RWPE2 (cell line): Measurements from ENCODE around the gene TBCB.

ENCODE experiments used
- ATAC-seq: fragments of 200-7000 bp; cut with Tn5 transposase; 3 replicates; pipeline ENCODE4 v1.9.1; 2021; ENCODE audit warnings: low read depth
- DNase-seq: peaks from one replicate; pipeline ENCODE4 v3.0.0-alpha.2; 2020; ENCODE audit warnings: low spot score
- H3K27ac ChIP-seq: fragments of 450-650 bp; 2 replicates; pipeline ENCODE4 v1.5.1; 2017; ENCODE audit warnings: mild to moderate bottlenecking; ENCODE audit not compliant: poor library complexity, severe bottlenecking
- H3K27me3 ChIP-seq: fragments of 250-450 bp; sonication (Bioruptor Pico); 2 replicates; pipeline ENCODE4 v1.5.1; 2021; ENCODE audit warnings: mild to moderate bottlenecking, moderate library complexity; ENCODE audit not compliant: insufficient read depth, poor library complexity, severe bottlenecking
- H3K36me3 ChIP-seq: fragments of 250-450 bp; sonication (Bioruptor Pico); 2 replicates; pipeline ENCODE4 v1.5.1; 2020; ENCODE audit warnings: low read depth, mild to moderate bottlenecking, moderate library complexity
- H3K4me1 ChIP-seq: fragments of 250-450 bp; sonication (Bioruptor Pico); 2 replicates; pipeline ENCODE4 v1.5.1; 2021; ENCODE audit warnings: mild to moderate bottlenecking, moderate library complexity; ENCODE audit not compliant: insufficient read depth, poor library complexity, severe bottlenecking
- H3K4me3 ChIP-seq: fragments of 250-450 bp; sonication (Bioruptor Pico); 2 replicates; pipeline ENCODE4 v1.5.1; 2021; ENCODE audit warnings: mild to moderate bottlenecking, moderate library complexity; ENCODE audit not compliant: severe bottlenecking
- H3K9me3 ChIP-seq: fragments of 250-450 bp; sonication (Bioruptor Pico); 2 replicates; pipeline ENCODE4 v1.5.1; 2021; ENCODE audit warnings: mild to moderate bottlenecking, moderate library complexity; ENCODE audit not compliant: severe bottlenecking
- CTCF ChIP-seq: fragments of 450-650 bp; IDR thresholded peaks from one replicate; pipeline ENCODE4 v1.5.1; 2017; ENCODE audit warnings: mild to moderate bottlenecking, moderate library complexity; ENCODE audit not compliant: poor library complexity, severe bottlenecking

The TBCB gene

GRCh38 chr19:36136964-36137686 lies 21.9 kb downstream of the TBCB start:
- no peaks in the 10 kb centered on the region for H3K27me3 ChIP-seq
- ATAC-seq (peak; percentile 60), DNase-seq (peak; percentile 94)
- TF ChIP-seq CTCF, result no peak
- peak overlapping the region; percentile 95 for H3K27ac ChIP-seq
- no peak overlapping the region for H3K4me3 ChIP-seq
- H3K36me3 ChIP-seq, result peaks cover 7% of the 10 kb centered on the region
- H3K9me3 ChIP-seq, result no peaks in the 10 kb centered on the region
- H3K4me1 ChIP-seq, result peaks cover 22% of the 10 kb centered on the region

- H3K36me3 ChIP-seq, result peaks cover 20% of the 10 kb centered on the region
- H3K27me3 ChIP-seq, result no peaks in the 10 kb centered on the region
- peak overlapping the region; percentile 72 for H3K4me3 ChIP-seq
- peak overlapping the region; percentile 95 for H3K27ac ChIP-seq
- no peak for DNase-seq
- ATAC-seq, result no peak
- H3K4me1 ChIP-seq, result peaks cover 12% of the 10 kb centered on the region
- H3K9me3 ChIP-seq, result no peaks in the 10 kb centered on the region
- TF ChIP-seq CTCF, result no peak
Observed at GRCh38 chr19:36139120-36139472, 23.8 kb downstream of the TBCB start.

GRCh38 chr19:36139473-36140303 lies 24.4 kb downstream of the TBCB start, which contains the start of gene CAPNS1:
Gene CAPNS1, plus strand, starts transcription at chr19:36140066. Its CDS starts 946 bp downstream, at chr19:36141012.
- no peaks in the 10 kb centered on the region for H3K27me3 ChIP-seq
- peak; percentile 94 for DNase-seq
- peak within 1 kb of the TSS; percentile 95 for H3K27ac ChIP-seq
- no peak for TF ChIP-seq CTCF
- H3K4me1 ChIP-seq, result peaks cover 12% of the 10 kb centered on the region
- no peaks in the 10 kb centered on the region for H3K9me3 ChIP-seq
- H3K4me3 ChIP-seq, result peak within 1 kb of the TSS; percentile 72
- peaks cover 26% of the 10 kb centered on the region for H3K36me3 ChIP-seq
- peak; percentile 61 for ATAC-seq

GRCh38 chr19:36140304-36141038 lies 25.2 kb downstream of the TBCB start:
- Histone ChIP-seq H3K36me3 (peaks cover 34% of the 10 kb centered on the region), H3K9me3 (no peaks in the 10 kb centered on the region), H3K27ac (peak overlapping the region; percentile 95), H3K4me3 (peak overlapping the region; percentile 72), H3K27me3 (no peaks in the 10 kb centered on the region), H3K4me1 (peaks cover 12% of the 10 kb centered on the region)
- no peak for TF ChIP-seq CTCF
- ATAC-seq (peak; percentile 5; the same call in 1 of the 3 replicates), DNase-seq (no peak)
